GM19438 (cell line): ENCODE measurements around the gene NIT1.
"Not testable (repeated sequence)": the region's sequence is repeated elsewhere in the genome, so short reads cannot be mapped to it uniquely, and the experiment has no call there.

Experiments used
- ATAC-seq: cut with Tn5 transposase; IDR thresholded peaks from one replicate; pipeline ENCODE4 v1.9.1; 2021; ENCODE audit warnings: low read depth; ENCODE audit not compliant: unreplicated experiment

Gene NIT1

GRCh38 chr1:161111527-161111926 lies 6.4 kb upstream of the NIT1 start:
- no peak for ATAC-seq

- ATAC-seq, result no peak
Observed at GRCh38 chr1:161113915-161114314, 4.0 kb upstream of the NIT1 start.

- no peak for ATAC-seq
Observed at GRCh38 chr1:161114556-161114955, 3.3 kb upstream of the NIT1 start.

GRCh38 chr1:161115132-161115711 lies 2.7 kb upstream of the NIT1 start:
- ATAC-seq, result no peak

- ATAC-seq, result not testable (repeated sequence)
Observed at GRCh38 chr1:161115961-161116360, 1.9 kb upstream of the NIT1 start.

GRCh38 chr1:161119092-161119903 lies 1.4 kb downstream of the NIT1 start:
- ATAC-seq, result no peak

GRCh38 chr1:161121042-161121650 lies 3.2 kb downstream of the NIT1 start:
- no peak for ATAC-seq

GRCh38 chr1:161121834-161122233 lies 3.9 kb downstream of the NIT1 start:
- ATAC-seq, result no peak

GRCh38 chr1:161122967-161123366 lies 5.1 kb downstream of the NIT1 start:
- no peak for ATAC-seq

GRCh38 chr1:161127649-161128048 lies 9.7 kb downstream of the NIT1 start:
- no peak for ATAC-seq

GRCh38 chr1:161128591-161129420 lies 10.9 kb downstream of the NIT1 start:
- no peak for ATAC-seq

- no peak for ATAC-seq
Observed at GRCh38 chr1:161130266-161130665, 12.4 kb downstream of the NIT1 start.

- no peak for ATAC-seq
Observed at GRCh38 chr1:161131523-161132409, 13.9 kb downstream of the NIT1 start.

GRCh38 chr1:161132410-161133219 lies 14.7 kb downstream of the NIT1 start, which contains the start of gene DEDD:
Gene DEDD (minus strand): TSS chr1:161132667. CDS start chr1:161124462, 8,205 bp downstream.
- peak; percentile 97 for ATAC-seq

- ATAC-seq, result no peak
Observed at GRCh38 chr1:161133220-161133740, 15.4 kb downstream of the NIT1 start.

GRCh38 chr1:161137881-161138280 lies 20.0 kb downstream of the NIT1 start:
- no peak for ATAC-seq

GRCh38 chr1:161138431-161138830 lies 20.5 kb downstream of the NIT1 start:
- ATAC-seq, result no peak

GRCh38 chr1:161139766-161140165 lies 21.9 kb downstream of the NIT1 start:
- ATAC-seq, result no peak
